Activated CD4-positive, CD25-positive, alpha-beta regulatory T cell treated with anti-CD3 and anti-CD28 coated beads, Interleukin-2, amount 50 U/mL, for 72 hours (primary cell): ENCODE data around the gene VPS37D.
"Not testable (repeated sequence)": the region's sequence is repeated elsewhere in the genome, so short reads cannot be mapped to it uniquely, and the experiment has no call there.

Experiments
- DNase-seq: peaks from one replicate; pipeline ENCODE4 v3.0.0; 2021

VPS37D gene

GRCh38 chr7:73707045-73707631, 39.5 kb downstream of the VPS37D start:
- DNase-seq, result no peak

GRCh38 chr7:73708961-73709549, 41.4 kb downstream of the VPS37D start:
- no peak for DNase-seq

DNA sequence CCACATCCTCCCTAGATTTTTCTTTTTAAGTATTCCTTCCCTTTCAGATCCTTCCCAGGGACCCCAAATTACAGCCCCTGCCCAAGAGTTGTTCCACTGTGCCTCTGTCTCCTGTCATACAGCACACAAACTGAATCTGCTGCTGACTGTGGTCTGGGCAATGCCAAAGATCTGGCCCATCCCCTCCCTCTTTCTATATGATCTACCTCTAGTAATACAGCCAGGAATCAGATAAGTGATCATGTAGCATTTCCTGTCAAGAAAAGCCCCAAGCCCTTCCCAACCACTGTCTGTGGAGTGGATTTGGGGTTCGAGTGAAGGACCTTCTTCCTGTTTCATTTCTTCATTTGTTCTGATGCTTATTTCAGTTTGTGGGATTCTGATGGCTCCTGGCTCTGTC, 45.1 kb downstream of the VPS37D start:
- DNase-seq, result no peak

DNA sequence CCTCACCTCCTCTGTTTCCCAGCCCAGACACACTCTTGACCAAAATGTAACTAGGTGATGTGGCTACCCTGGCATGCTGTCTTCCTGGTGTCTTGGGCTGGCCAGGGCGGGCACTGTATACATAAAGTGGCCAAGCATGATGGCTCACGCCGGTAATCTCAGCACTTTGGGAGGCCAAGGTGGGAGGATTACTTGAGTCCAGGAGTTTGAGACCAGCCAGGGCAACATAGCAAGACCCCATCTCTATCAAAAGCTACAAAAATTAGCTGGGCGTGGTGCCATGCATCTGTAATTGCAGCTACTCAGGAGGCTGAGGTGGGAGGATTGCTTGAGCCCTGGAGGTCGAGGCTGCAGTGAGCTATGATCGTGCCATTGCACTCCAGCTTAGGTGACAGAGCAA, 45.7 kb downstream of the VPS37D start:
- not testable (repeated sequence) for DNase-seq

- peak; percentile 55 for DNase-seq
Measured at GRCh38 chr7:73715648-73716317, 48.2 kb downstream of the VPS37D start.

- DNase-seq, result no peak
Measured at GRCh38 chr7:73716318-73716890, 48.8 kb downstream of the VPS37D start.

DNA sequence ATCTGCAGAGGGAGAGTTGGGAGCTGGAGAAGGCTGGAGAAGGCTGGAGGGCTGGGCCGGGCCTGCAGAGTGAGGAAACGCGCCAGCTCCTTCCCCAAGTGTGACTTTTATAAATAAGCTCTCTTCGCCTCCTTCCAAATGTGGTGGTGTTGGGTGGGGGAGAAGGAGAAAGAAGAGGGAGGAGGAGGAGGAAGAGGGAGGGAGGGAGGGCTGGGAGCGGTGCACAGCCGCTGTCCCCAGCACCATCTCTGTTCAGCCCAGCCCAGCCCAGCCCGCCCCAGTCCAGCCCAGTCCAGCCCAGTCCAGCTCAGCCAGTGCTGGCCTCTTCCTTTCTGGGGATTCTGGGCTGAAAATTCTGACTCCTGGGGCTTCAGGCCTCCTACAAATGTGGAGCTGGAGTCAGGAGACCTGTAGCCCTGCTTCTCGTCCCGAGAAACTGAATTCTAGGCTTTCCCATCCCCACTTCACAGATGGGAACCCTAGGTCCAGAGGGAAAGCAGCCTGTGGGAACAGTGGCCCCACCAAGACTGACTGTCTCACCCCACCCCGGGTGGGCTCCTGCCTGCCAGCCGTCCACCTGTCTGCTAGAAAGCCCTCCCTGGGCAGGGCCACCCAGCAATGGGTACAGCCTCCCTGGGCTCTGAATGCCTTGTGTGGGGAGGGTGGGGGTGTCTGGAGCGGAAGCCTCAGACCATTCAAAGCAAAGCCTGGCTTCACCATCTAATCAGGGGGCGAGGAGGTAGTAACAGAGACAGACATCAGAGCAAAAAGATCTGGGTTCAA, 49.6 kb downstream of the VPS37D start:
- no peak for DNase-seq

- DNase-seq, result peak; percentile 69
Measured at GRCh38 chr7:73717991-73718405, 50.4 kb downstream of the VPS37D start.

DNA sequence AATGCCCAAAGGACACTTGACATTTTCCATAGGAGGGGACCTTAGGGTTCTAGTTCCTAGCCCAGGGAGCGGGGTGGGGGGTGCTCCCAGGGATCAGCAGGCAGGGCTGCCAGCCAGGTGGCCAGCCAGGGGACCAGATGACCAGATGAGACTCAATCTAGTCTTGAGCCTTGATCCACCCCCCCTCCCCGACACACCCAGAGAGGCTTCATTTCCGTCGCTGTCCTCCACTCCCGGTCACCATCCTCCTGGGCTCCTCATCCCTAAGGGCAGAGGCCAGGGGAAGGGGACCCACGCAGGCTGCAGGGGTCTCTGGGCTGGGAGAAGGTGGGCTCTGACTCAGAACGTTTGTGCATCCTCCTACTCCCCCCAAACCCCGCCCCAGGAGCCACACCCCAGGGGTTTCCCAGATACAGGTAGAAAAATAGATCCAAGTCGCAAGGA, 50.8 kb downstream of the VPS37D start:
- no peak for DNase-seq

- DNase-seq, result peak; percentile 78
Measured at GRCh38 chr7:73718905-73719805, 51.5 kb downstream of the VPS37D start, which contains the start of gene STX1A. Gene STX1A, minus strand, starts transcription at chr7:73719669. Its CDS starts 38 bp downstream, at chr7:73719631.

DNA sequence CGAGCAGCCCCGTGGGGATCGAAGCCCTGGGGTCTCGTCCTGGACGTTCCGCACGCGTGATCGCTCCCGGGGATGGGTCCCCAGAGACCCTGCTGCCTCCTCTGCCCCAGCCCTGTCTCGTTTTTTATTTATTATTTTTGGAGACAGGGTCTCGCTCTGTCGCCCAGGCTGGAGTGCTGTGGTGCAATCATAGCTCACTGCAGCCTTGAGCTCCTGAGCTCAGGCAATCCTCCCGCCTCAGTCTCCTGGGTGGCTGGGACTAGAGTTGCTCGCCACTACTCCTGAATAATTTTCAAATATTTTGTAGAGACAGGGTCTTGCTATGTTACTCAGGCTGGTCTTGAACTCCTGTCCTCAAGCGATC, 52.2 kb downstream of the VPS37D start:
- no peak for DNase-seq

DNA sequence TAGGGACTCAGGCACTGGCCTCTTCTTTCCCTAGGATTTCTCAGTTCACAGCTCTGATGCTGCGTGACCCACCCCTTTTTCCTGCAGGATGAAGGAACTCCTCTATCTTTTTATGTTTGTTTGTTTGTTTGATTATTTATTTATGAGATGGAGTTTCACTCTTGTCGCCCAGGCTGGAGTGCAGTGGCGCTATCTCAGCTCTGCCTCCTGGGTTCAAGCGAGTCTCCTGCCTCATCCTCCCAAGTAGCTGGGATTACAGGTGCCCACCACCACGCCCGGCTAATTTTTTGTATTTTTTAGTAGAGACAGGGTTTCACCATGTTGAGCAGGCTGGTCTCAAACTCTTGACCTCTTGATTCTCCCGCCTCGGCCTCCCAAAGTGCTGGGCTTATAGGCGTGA, 52.8 kb downstream of the VPS37D start:
- not testable (repeated sequence) for DNase-seq

GRCh38 chr7:73721377-73721817, 53.8 kb downstream of the VPS37D start:
- no peak for DNase-seq
